C4-2B (cell line): ENCODE results near the gene LRRC46.

Experiments
- CTCF ChIP-seq: fragments of 450-650 bp; conservative IDR thresholded peaks from 2 replicates; pipeline ENCODE4 v1.5.1; 2017; ENCODE audit warnings: mild to moderate bottlenecking
- ZFX ChIP-seq: fragments of 450-650 bp; IDR thresholded peaks from 2 replicates; pipeline ENCODE4 v1.6.1; 2017

- TF ChIP-seq CTCF, result no peak
- no peak for TF ChIP-seq ZFX
These were observed 30.8 kb upstream of the LRRC46 start for GRCh38 chr17:47800686-47801085.
